Measurements from ENCODE around the gene MAPK13.

GRCh38 chr6:36128793-36129192, 1.5 kb upstream of the MAPK13 start:
- no peak for TF ChIP-seq POLR2A (IDR thresholded peaks at IDR 0.05; ENCODE audit: low read depth, low read length)
- no peak for TF ChIP-seq POLR2AphosphoS5 (IDR thresholded peaks at IDR 0.05; ENCODE audit: low read depth, low read length)

All from GM12892 (cell line).